GM18526 (cell line): ENCODE results near the gene NAA80.

Experiments
- POLR2A ChIP-seq: IDR thresholded peaks from 3 replicates; pipeline ENCODE4 v1.6.1; 2011; ENCODE audit not compliant: insufficient read length; ENCODE audit errors: extremely low read depth

NAA80 gene

DNA sequence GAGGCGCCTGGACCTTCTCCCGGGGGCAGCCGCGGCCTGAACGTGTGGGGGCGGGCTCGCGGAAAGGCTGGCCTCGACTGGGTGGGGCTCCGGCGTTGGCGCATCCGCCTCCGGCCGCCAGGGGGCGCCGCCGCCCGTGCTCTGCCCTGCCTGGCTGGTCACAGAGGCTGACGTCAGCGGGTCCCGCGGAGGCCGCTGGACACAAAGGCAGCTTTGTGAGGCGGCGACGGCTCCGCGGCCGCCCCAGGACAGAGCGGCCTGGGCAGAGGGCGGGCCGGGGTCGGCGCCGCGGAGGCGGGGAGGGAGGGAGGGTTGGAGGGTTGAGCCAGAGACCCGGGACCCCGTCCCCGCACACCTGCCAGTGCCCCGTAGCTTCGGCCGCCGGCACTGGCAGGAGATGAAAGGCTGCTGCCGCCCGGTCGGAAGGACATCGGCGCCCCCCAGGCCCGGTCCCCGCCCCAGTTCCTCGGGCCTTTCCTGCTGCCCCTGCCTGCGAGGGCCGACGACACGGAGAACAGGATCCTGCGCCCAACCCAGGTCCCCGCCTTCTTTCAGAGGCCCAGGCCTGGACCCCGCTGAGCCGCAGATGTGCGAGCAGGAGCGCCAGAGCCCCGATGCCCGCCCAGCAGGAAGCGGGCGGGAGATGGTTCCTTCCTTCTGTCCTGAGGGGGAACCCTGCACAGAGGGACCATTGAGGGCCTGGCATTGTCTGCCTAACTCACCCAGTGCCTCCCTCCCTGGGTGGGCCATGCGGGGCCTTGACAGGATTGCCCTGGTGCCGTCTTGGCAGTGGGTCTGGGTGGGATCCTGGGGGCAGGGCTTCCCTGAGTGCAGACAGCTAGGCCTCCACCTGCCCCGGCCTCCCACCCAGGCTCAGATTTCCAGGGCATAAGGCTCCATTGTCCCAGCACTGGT lies 38.9 kb downstream of the NAA80 start:
- peak; percentile 20 for TF ChIP-seq POLR2A

DNA sequence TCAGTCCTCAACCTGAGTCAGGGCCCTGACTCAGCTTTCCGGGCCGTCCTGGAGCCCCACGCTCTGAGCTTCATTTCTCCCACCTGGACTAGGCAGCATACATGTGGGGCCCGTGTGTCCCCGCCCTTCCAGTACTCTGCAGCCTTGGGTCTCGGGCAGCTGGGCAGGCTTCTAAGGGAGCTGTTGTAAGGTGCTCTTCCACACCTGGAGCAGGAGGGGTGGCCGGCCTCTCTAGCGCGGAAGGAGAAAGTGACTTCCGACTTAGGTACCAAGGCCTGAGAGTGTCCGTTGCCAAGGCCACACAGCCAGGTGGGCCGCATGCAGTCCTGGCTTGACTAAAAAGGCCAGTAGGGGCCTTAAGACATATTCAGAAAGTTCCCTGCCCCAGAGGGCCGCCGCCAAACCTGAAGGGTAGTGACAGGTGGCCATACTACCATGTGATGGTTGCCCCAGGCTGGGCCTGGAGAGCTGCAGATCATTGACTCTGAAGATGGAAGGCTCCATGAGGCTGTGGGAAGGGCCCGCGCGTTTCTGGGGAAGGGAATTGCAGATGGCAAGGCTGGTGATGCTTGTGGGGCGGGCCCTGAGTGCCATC lies 39.7 kb downstream of the NAA80 start:
- TF ChIP-seq POLR2A = no peak

DNA sequence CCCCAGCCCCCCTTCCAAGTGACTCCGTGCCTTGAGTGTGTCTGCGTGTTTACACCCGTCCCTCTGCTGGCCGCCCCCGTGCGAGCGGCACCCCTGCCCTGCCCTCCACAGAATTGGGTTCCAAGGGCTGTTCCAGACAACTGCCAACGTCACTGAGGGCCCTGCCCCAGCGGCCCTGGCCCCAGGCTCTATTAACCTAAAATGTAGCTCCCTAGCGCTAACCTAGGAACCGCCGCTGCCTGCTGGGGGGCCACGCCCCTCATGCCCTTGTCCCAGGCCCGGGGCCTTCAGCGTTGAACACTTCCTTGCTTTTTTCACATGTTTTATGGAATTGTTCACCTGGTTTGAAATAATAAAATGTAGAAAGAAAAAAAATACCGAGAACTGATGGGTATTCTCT lies 40.2 kb downstream of the NAA80 start:
- no peak for TF ChIP-seq POLR2A

DNA sequence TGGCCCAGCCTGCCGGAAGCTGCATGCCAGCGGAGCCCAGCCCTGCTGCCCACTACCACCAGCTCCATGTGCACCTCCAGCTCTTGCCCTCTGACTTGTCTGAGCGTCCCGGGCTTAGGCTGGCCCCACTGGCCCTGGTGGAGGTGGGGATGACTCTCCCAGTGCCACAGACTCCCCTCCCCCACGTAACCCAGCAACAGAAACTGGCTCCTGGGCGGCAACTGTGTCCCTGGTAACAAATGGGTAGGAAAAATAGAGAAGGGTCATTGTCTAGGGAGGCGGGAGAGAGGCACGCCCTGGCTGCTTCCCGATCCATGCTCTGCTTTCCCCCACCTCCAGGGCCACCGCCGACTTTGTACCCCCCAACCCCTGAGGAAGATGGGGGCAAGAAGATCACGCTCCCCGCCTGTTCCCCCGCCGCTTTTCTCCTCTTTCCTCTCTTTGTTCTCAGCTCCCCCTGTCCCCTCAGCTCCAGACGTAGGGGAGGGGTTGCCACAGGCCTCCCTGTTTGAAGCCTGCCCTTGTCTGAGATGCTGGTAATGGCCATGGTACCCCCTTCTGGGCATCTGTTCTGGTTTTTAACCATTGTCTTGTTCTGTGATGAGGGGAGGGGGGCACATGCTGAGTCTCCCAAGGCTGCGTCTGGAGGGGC lies 41.0 kb downstream of the NAA80 start:
- no peak for TF ChIP-seq POLR2A

DNA sequence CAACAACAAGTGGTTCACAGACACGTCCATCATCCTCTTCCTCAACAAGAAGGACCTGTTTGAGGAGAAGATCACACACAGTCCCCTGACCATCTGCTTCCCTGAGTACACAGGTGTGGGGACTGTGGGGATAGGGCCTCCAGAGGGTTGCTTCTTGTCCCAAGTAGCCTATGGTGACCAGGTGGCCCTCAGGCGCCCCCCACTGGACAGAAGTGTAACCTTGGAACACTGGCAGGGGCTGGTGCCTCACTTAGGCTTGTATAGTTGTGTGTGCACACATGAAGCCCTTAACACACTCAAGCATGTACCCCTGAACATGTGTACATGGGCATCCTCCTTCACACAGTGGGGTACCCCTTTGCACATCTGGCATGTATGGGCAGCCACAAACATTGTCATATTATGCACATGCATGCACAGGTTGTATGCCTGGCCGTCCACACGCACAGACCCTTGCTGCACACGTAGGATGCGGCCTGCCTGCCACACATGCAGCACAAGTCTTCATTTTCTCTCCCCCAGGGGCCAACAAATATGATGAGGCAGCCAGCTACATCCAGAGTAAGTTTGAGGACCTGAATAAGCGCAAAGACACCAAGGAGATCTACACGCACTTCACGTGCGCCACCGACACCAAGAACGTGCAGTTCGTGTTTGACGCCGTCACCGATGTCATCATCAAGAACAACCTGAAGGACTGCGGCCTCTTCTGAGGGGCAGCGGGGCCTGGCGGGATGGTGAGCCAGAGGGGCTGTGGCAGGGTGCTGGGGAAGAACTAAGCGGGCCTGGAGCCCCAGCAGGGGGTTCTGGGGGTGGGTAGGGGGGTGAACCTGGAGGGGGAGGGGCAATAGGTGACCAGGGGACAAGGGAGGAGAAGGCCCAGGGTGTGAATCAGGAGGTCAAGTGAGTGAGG lies 42.0 kb downstream of the NAA80 start:
- TF ChIP-seq POLR2A = no peak

DNA sequence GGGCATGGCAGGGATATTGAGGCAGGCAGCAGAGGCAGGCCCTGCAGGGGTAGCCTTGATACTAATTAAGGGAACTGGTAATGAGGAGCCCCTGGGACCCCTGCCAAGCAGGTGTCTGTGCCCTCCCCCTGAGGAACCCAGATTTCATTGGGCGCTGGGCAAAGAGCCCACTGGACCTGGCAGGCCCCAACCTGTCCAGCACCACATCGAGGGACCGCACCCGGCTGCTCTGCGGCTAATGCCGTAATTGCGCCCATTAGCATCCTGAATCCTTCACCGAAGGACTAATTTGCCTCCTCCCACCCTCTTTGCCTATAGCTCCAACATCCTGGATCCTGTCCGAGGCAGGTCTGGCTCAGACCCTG lies 44.0 kb downstream of the NAA80 start:
- TF ChIP-seq POLR2A = no peak

DNA sequence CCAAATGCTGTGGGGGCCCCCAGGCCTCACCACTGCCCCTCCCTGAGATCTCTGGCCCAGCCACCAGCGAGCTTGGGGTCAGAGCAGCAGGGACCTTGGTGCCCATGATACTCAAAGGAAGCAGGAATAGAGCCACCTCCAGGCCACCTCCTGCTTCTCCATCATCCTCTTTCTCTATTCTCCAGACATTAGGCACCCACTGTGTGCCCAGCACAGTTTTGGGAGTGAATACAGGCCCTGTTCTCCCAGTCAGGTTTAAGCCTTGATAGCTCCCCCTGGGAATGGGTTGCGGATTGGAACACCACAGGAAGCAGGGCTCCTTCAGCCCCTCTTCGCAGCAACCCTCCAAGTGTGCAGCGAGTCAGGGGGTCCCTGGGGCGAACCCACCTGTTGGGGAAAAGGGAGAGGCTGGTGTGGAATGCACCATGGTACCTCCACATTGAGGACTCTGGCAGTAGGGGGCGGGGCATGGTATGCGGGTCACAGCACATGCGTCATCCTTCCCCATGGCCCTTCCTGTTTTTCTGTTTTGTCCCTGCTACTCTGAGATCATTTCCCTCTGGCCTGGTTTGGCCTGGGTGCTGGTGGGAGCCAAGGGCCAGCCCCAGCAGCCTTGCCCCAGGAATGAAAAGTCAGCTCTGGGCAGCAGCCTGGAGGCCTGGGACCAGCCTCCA lies 44.5 kb downstream of the NAA80 start:
- no peak for TF ChIP-seq POLR2A

DNA sequence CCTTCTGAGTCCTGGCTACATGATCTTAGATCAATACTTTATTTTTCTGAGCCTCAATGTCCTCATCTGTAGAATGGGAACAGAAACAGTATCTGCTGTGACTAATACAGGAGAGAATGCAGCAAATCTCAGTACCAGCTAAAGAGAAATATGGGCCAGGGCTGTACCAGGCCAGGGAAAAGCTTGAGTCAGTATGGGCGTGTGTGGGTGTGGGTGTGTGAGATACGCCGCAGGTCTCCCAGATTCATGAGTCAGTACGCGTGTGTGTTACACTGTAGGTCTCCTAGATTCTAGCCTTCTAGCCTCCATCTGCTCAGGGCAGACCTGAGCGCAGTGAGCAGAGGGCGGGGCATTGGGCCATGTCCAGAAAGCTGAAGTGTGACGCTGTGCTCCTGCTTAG lies 48.0 kb downstream of the NAA80 start:
- no peak for TF ChIP-seq POLR2A

DNA sequence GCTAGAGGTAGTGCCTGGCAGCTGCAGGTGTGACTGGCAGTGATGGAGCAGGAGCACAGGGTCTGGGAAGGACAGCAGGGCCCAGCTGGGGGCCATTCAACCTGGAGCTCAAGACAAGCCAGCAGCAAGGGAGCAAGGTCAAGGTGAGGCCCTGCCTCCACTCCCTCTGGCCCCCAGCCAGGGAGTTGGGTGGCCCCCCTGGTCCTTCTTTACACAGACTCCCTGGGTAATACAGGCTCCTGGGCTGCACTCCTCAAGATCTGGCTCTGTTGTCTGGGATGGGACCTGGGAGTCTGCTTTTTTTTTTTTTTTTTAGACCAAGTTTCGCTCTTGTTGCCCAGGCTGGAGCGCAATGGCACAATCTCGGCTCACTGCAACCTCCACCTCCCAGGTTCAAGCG lies 48.7 kb downstream of the NAA80 start:
- TF ChIP-seq POLR2A = no peak

DNA sequence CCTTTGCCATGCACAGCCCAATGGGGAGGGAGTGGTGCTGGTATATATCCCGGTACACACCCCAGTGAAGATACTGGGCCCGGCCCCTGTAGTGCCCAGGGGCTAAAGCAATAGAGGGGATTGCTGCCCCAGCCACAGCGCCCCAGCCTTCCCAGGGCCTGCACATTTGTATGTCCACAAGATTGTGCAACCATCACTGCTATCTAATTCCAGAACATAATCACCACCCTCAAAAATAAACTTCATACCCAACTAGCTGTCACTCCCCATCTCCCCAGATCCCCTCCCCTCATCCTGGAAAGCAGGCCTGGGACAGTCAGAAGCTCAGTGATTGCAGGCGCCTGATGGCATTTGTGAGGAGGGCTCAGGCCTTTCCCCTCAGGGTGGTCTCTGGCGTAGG lies 49.7 kb downstream of the NAA80 start:
- TF ChIP-seq POLR2A = no peak

DNA sequence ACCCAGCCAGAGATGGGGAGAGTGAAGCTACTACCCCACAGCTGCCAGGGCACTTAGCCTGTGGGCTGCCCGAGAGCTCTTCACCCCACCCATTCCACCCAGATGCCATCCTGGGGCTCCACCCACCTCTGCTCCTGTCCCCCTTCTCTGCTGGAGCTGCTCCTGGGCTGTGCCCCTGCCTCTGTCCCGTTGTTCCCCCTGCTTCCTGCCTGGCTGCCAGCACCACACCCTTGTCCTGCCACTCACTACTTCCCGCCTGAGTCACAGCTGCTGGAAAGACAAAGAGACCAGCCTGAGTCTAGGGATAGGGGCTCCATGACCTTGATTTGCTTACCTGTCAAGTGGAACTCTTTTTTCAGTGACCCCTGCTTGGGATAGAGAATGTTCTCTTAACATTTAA lies 50.8 kb downstream of the NAA80 start:
- TF ChIP-seq POLR2A = no peak

DNA sequence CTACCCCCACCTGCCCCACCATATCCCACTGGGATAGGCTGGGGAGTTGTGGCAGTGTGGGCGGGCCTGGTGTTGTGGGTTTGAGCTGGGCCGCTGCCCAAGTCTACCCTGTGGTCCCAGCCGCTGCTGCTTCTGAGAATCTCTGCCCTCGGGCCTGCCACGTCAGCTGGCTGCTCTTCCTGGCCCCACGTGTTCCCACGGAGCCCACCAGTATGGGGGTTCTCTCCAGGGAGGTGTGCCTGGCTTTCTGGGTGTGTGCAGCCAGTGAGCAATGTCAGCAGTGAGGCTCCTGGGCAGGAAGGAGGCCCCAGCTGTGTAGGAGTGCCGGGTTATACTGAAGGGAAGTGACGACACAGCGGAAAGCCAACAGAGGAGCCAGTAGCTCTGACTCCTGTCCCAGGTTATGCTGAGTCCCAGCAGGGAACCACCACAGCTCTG lies 52.7 kb downstream of the NAA80 start:
- no peak for TF ChIP-seq POLR2A
